GM18861 (cell line): Measurements from ENCODE around the gene LGALS3BP.

ENCODE experiments used
- ATAC-seq: cut with Tn5 transposase; IDR thresholded peaks from one replicate; pipeline ENCODE4 v1.9.1; 2021; ENCODE audit not compliant: unreplicated experiment

Gene LGALS3BP

GRCh38 chr17:78986649-78987328 lies 7.1 kb upstream of the LGALS3BP start:
- no peak for ATAC-seq

- no peak for ATAC-seq
These were observed 6.4 kb upstream of the LGALS3BP start for GRCh38 chr17:78986048-78986648.

GRCh38 chr17:78985395-78985794 lies 5.7 kb upstream of the LGALS3BP start:
- no peak for ATAC-seq

- ATAC-seq, result no peak
These were observed 1.5 kb upstream of the LGALS3BP start for GRCh38 chr17:78981010-78981888.

GRCh38 chr17:78980624-78980972 lies 875 bp upstream of the LGALS3BP start:
- ATAC-seq, result no peak

- no peak for ATAC-seq
These were observed 1.4 kb downstream of the LGALS3BP start for GRCh38 chr17:78977997-78978973.

GRCh38 chr17:78977681-78977943 lies 2.1 kb downstream of the LGALS3BP start:
- ATAC-seq, result no peak

- no peak for ATAC-seq
These were observed 2.6 kb downstream of the LGALS3BP start for GRCh38 chr17:78976907-78977680.

- ATAC-seq, result no peak
These were observed 4.8 kb downstream of the LGALS3BP start for GRCh38 chr17:78974635-78975591.

GRCh38 chr17:78973792-78974520 lies 5.8 kb downstream of the LGALS3BP start:
- no peak for ATAC-seq

- no peak for ATAC-seq
These were observed 6.5 kb downstream of the LGALS3BP start for GRCh38 chr17:78973196-78973595.

GRCh38 chr17:78972507-78973105 lies 7.1 kb downstream of the LGALS3BP start:
- ATAC-seq, result no peak

GRCh38 chr17:78971756-78972506 lies 7.8 kb downstream of the LGALS3BP start:
- no peak for ATAC-seq

- ATAC-seq, result no peak
These were observed 8.6 kb downstream of the LGALS3BP start for GRCh38 chr17:78970834-78971755.

- no peak for ATAC-seq
These were observed 9.9 kb downstream of the LGALS3BP start for GRCh38 chr17:78969865-78970264.

- ATAC-seq, result no peak
These were observed 11.9 kb downstream of the LGALS3BP start for GRCh38 chr17:78967782-78968362.
